Caco-2 (cell line): ENCODE data around the gene COMMD3. TPM values are rescaled to one million over a fixed set of nuclear protein-coding genes. Genes with fewer than 3 reads are reported as not detected.
A peak's percentile ranks its signal among the peaks of the same experiment; 100 is the strongest.

Source experiments
- BruUV-seq: library from RNA; stranded (reverse); fragments of 400-500 nt; replicated peaks from 2 replicates; lab custom pipeline; 2021; lab: Mats Ljungman, UMichigan
- CTCF ChIA-PET: fragments of 300-600 bp; sonication (Branson Sonifier 250); formaldehyde crosslinking; loops from one replicate; lab custom pipeline; 2022; ENCODE audit warnings: antibody characterized with exemption; lab: Charles Lee
- POLR2A ChIA-PET: fragments of 300-600 bp; sonication (Branson Sonifier 250); formaldehyde crosslinking; loops from one replicate; lab custom pipeline; 2022; ENCODE audit warnings: antibody characterized with exemption; lab: Charles Lee
- DNase-seq, 2 experiments: peaks; one replicate each; pipeline versions ENCODE4 v3.0.0 to v3.0.0-alpha.2; 2020 to 2022
- H3K27me3 ChIP-seq: replicated peaks from 2 replicates; pipeline ENCODE4 v1.6.0; 2011; ENCODE audit warnings: low read length; ENCODE audit not compliant: control insufficient read depth, insufficient read depth
- H3K36me3 ChIP-seq: 2 replicates; pipeline ENCODE4 v1.5.1; 2011; ENCODE audit warnings: low read length; ENCODE audit not compliant: control insufficient read depth, insufficient read depth
- H3K4me1 ChIP-seq: fragments of 250-450 bp; sonication (Bioruptor Pico); 2 replicates; pipeline ENCODE4 v1.5.1; 2020; ENCODE audit warnings: mild to moderate bottlenecking
- H3K4me3 ChIP-seq: 2 replicates; pipeline ENCODE4 v1.5.1; 2011; ENCODE audit warnings: low read depth, mild to moderate bottlenecking, control low read depth, low read length
- H3K9me3 ChIP-seq: fragments of 250-450 bp; sonication (Bioruptor Pico); 2 replicates; pipeline ENCODE4 v1.5.1; 2020; ENCODE audit warnings: mild to moderate bottlenecking, moderate library complexity
- H3K27ac Mint-ChIP-seq: one replicate; pipeline ENCODE4 v1.8.0; 2022; ENCODE audit warnings: mixed read lengths; ENCODE audit not compliant: unreplicated experiment
- H3K27me3 Mint-ChIP-seq: one replicate; pipeline ENCODE4 v1.8.0; 2022; ENCODE audit warnings: mixed read lengths; ENCODE audit not compliant: insufficient read depth, unreplicated experiment
- H3K36me3 Mint-ChIP-seq: one replicate; pipeline ENCODE4 v1.8.0; 2022; ENCODE audit warnings: mild to moderate bottlenecking, mixed read lengths; ENCODE audit not compliant: insufficient read depth, unreplicated experiment
- H3K4me1 Mint-ChIP-seq: one replicate; pipeline ENCODE4 v1.8.0; 2022; ENCODE audit warnings: low read depth, mixed read lengths; ENCODE audit not compliant: unreplicated experiment
- H3K4me3 Mint-ChIP-seq: one replicate; pipeline ENCODE4 v1.8.0; 2022; ENCODE audit warnings: mild to moderate bottlenecking, moderate library complexity, mixed read lengths; ENCODE audit not compliant: unreplicated experiment
- H3K9me3 Mint-ChIP-seq: one replicate; pipeline ENCODE4 v1.8.0; 2022; ENCODE audit warnings: mixed read lengths; ENCODE audit not compliant: unreplicated experiment
- CTCF ChIP-seq, 2 experiments: fragments of 200-600 bp in 1 of 2; IDR thresholded peaks; 1 replicate in 1 of 2; 2 replicates in 1 of 2; pipeline versions ENCODE4 v1.5.1 to v1.8.0; 2011 to 2022; ENCODE audit warnings: antibody characterized with exemption in 1 of 2, control low read depth in 1 of 2, inconsistent platforms in 1 of 2, low read depth in 1 of 2, low read length in 1 of 2, mild to moderate bottlenecking in 1 of 2, moderate library complexity in 1 of 2; ENCODE audit not compliant: insufficient read depth in 1 of 2, severe bottlenecking in 1 of 2, unreplicated experiment in 1 of 2
- intact Hi-C: fragments of 100-400 bp; cut with micrococcal nuclease; formaldehyde crosslinking; loops from one replicate; pipeline ENCODE4 v1.10.0; 2022; ENCODE audit not compliant: unreplicated experiment
- total RNA-seq: library from RNA; stranded (reverse); gene quantifications from 2 replicates; pipeline ENCODE4 v1.2.3, GENCODE V29; 2022

COMMD3 gene
- total RNA-seq, 1 experiment from 2014 or later = 50.7 TPM

GRCh38 chr10:22314852-22315251 is 1.3 kb upstream of the COMMD3 start:
- Histone ChIP-seq H3K4me1 (peaks cover 8% of the 10 kb centered on the region; the same call in 1 of the 2 replicates), H3K27me3 (no peaks in the 10 kb centered on the region), H3K9me3 (no peaks in the 10 kb centered on the region), H3K36me3 (no peaks in the 10 kb centered on the region), H3K4me3 (no peak overlapping the region)
- TF ChIP-seq CTCF (IDR thresholded peaks at IDR 0.05; ENCODE audit: insufficient read depth in 1 of 2, low read depth in 1 of 2, low read length in 1 of 2, severe bottlenecking in 1 of 2, unreplicated experiment in 1 of 2) = no peak
- H3K4me3 Mint-ChIP-seq = peak overlapping the region; percentile 94
- ChIA-PET POLR2A (no interaction called here), CTCF (interaction anchor here (1.0 kb wide), 1 partner anchor 211 kb away, joined by 3 read pairs; no protein-coding TSS in a partner anchor)
- peaks cover 8% of the 10 kb centered on the region for H3K36me3 Mint-ChIP-seq
- H3K27ac Mint-ChIP-seq = no peak overlapping the region
- no peaks in the 10 kb centered on the region for H3K27me3 Mint-ChIP-seq
- no peaks in the 10 kb centered on the region for H3K9me3 Mint-ChIP-seq
- peaks cover 6% of the 10 kb centered on the region for H3K4me1 Mint-ChIP-seq
- intact Hi-C loops = loop anchor here (10.0 kb wide), 1 partner anchor 210 kb away; no protein-coding TSS in a partner anchor
- BruUV-seq = no TSS peak
- DNase-seq = no peak

- intact Hi-C loops = loop anchor here (1.0 to 10.0 kb wide), 5 partner anchors 25 to 327 kb away; partner anchors contain the start of gene DNAJC1
- no TSS peak for BruUV-seq
- Histone ChIP-seq H3K36me3 (no peaks in the 10 kb centered on the region), H3K27me3 (no peaks in the 10 kb centered on the region), H3K4me3 (peak overlapping the region; percentile 77), H3K4me1 (peaks cover 11% of the 10 kb centered on the region; the same call in 1 of the 2 replicates), H3K9me3 (no peaks in the 10 kb centered on the region)
- Mint-ChIP-seq H3K27ac (peak overlapping the region; percentile 95), H3K4me1 (peaks cover 6% of the 10 kb centered on the region), H3K27me3 (no peaks in the 10 kb centered on the region), H3K36me3 (peaks cover 14% of the 10 kb centered on the region), H3K9me3 (no peaks in the 10 kb centered on the region), H3K4me3 (peak overlapping the region; percentile 94)
- ChIA-PET CTCF (interaction anchor here (0.8 to 1.1 kb wide), 3 partner anchors 25 to 211 kb away, joined by 3 to 6 read pairs (median 3); no protein-coding TSS in a partner anchor), POLR2A (interaction anchor here (0.7 to 1.7 kb wide), 8 partner anchors 8 to 312 kb away, joined by 3 to 16 read pairs (median 4); partner anchors contain the start of gene DNAJC1)
- no peak for TF ChIP-seq CTCF (IDR thresholded peaks at IDR 0.05; ENCODE audit: insufficient read depth in 1 of 2, low read depth in 1 of 2, low read length in 1 of 2, severe bottlenecking in 1 of 2, unreplicated experiment in 1 of 2)
- DNase-seq = peak in 1 of 2 experiments; percentile 67
Measured at GRCh38 chr10:22315455-22316285, 518 bp upstream of the COMMD3 start.

- no peak for DNase-seq
- ChIA-PET POLR2A (interaction anchor here (0.6 to 1.7 kb wide), 4 partner anchors 8 to 128 kb away, joined by 3 to 16 read pairs (median 8); no protein-coding TSS in a partner anchor), CTCF (interaction anchor here (1.0 kb wide), 1 partner anchor 213 kb away, joined by 4 read pairs; no protein-coding TSS in a partner anchor)
- Histone ChIP-seq H3K4me3 (peak overlapping the region; percentile 77), H3K27me3 (no peaks in the 10 kb centered on the region), H3K36me3 (no peaks in the 10 kb centered on the region), H3K9me3 (no peaks in the 10 kb centered on the region), H3K4me1 (peaks cover 11% of the 10 kb centered on the region; the same call in 1 of the 2 replicates)
- H3K4me1 Mint-ChIP-seq = peaks cover 6% of the 10 kb centered on the region
- no peaks in the 10 kb centered on the region for H3K27me3 Mint-ChIP-seq
- intact Hi-C loops = loop anchor here (2.0 to 10.0 kb wide), 2 partner anchors 212 to 328 kb away; no protein-coding TSS in a partner anchor
- H3K4me3 Mint-ChIP-seq = peak overlapping the region; percentile 94
- peaks cover 22% of the 10 kb centered on the region for H3K36me3 Mint-ChIP-seq
- H3K27ac Mint-ChIP-seq = peak overlapping the region; percentile 95
- H3K9me3 Mint-ChIP-seq = no peaks in the 10 kb centered on the region
- TSS peak; percentile 31 for BruUV-seq
- no peak for TF ChIP-seq CTCF (IDR thresholded peaks at IDR 0.05; ENCODE audit: insufficient read depth in 1 of 2, low read depth in 1 of 2, low read length in 1 of 2, severe bottlenecking in 1 of 2, unreplicated experiment in 1 of 2)
Measured at GRCh38 chr10:22317076-22317370, 835 bp downstream of the COMMD3 start.
